NCI-H2227 (cell line): Measurements from ENCODE around the gene PLA2G10.
"Not testable (repeated sequence)": the region's sequence is repeated elsewhere in the genome, so short reads cannot be mapped to it uniquely, and the experiment has no call there.

ENCODE experiments used
- DNase-seq: peaks from one replicate; lab custom pipeline; 2025; ENCODE audit not compliant: unreplicated experiment; lab: John Stamatoyannopoulos, UW

The PLA2G10 gene

DNA sequence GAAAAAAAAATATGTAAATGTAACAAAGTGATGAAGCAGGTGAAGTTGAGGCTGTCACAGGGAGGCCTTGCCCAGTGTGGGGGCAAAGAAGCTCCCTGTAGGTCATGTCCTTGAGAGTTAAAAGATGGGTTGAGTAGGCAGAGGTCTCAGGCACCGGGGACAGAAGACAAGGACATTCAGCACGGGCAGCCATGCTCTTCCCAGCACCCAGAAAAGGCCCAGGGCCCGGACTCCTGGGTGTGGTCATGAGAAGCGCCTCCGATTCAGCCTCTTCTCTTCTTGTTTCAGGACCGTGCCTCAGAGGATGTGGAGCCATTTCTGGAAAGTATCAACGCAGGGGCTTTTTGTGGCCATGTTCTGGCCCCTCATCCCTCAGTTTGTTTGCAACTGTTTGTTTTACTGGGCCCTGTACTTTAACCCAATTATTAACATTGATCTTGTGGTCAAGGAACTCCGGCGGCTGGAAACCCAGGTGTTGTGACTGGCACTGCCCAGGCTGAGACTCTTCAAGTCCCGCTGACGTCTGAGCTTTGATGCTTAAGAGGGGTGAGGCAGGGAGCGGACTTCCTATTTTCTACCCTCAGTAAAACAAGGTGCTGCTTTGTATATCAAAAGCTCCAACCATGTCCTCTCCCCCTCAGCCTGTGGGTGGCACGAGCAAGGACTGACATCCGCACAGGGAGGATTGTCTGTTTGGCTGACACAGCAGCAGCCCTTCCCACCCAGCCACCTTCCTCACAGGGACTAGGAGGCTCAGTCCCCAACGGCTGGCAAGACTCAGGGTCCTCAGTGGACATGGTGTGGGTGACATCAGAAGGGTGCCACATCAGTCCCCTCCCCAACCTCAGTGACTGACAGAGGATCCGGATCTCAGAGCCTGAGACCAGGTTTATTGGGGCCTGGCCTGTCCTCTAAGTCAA is 26.5 kb downstream of the PLA2G10 start:
- no peak for DNase-seq

GRCh38 chr16:14658063-14658462 is 36.0 kb downstream of the PLA2G10 start:
- DNase-seq, result no peak

GRCh38 chr16:14652726-14653125 is 41.4 kb downstream of the PLA2G10 start:
- no peak for DNase-seq

DNA sequence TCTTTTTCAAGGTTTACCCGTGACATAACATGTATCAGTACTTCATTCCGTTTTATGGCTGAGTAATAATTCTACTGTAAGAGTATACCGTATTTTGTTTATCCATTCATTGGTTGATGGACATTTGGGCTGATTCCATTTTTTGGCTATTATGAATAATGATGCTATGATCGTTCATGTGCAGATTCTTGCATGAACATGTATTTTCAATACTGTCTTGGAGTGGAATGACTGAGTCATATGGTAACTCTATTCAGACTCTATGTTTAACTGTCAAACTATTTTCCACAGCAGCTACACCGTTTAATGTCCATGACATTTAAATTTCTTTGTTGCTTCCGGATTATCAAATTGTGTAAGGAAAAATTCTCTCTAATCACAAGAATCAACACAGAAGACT is 43.5 kb downstream of the PLA2G10 start:
- no peak for DNase-seq

DNA sequence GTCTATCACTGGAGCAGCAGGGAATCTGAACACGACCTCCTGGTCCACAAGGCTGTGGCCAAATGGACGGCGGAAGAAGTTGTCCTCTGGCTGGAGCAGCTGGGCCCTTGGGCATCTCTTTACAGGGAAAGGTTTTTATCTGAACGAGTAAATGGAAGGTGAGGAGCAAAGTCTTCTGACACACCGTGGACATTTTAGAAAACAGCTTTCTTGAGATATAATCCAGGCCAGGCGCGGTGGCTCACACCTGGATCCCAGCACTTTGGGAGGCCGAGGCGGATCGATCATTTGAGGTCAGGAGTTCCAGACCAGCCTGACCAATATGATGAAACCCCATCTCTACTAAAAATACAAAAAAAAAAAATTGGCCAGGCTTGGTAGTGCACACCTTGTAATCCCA is 44.3 kb downstream of the PLA2G10 start:
- DNase-seq, result no peak

DNA sequence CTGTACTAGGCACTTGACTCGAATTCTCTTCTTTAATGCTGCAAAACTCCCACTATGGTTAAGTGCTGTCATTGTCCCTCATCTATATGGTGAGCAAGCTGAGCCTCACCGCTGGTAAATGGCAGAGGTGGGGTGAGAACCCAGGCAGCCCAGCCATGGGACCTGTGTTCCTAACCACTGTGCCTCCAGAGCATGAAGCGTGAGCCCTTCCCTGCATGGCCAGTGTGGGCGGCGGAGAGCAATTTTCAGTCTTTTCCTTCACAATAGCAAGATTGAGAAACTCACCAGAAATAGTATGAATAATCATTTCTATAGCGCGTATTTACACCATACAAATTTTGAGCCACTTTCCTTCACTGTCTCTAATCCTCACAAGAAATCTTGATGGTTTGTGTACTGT is 52.2 kb downstream of the PLA2G10 start:
- DNase-seq, result no peak

DNA sequence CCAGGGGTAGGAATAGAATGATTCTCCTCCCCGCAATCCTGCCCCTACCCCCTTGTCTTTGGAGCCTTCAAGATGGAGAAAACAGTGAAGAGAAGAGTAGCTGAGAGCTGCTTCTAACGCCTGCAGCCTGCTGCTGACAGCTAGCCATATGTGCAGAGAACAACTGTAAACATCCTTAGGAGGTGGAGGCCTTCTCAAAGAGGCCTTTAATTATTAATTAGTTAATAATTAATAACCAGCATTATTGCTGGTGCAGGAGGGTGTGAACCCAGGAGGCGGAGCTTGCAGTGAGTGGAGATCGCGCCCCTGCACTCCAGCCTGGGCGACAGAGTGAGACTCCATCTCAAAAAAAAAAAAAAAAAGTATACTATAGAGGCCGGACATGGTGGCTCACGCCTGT is 52.9 kb downstream of the PLA2G10 start:
- no peak for DNase-seq

DNA sequence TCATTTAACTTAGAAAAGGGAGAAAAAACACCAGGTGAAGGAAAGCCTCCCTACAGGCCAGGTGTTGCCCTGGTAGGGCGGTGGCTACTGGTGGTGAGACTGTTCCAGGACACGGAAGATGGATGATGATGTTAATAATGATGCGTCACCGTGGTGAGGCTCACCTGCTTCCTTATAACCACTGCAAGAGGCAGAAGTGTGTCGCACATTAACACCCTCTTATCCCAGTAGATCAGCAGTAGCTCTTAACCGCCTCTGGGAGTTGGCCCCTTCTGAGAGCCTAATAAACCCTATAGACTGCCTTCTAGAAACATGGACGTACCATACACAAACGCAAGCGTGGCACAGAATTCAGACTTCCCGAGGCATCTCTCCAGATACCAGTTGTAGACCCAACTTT is 53.6 kb downstream of the PLA2G10 start:
- no peak for DNase-seq

DNA sequence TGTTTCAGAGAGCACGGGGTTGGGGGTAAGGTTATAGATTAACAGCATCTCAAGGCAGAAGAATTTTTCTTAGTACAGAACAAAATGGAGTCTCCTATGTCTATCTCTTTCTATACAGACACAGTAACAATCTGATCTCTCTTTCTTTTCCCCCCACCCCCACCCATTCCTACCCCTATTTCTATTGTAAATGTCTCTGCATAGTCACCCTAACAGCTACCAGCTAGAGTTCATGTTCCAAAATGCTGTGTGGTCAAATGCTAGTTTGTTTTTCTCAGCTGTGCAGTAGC is 57.2 kb downstream of the PLA2G10 start:
- DNase-seq, result not testable (repeated sequence)

DNA sequence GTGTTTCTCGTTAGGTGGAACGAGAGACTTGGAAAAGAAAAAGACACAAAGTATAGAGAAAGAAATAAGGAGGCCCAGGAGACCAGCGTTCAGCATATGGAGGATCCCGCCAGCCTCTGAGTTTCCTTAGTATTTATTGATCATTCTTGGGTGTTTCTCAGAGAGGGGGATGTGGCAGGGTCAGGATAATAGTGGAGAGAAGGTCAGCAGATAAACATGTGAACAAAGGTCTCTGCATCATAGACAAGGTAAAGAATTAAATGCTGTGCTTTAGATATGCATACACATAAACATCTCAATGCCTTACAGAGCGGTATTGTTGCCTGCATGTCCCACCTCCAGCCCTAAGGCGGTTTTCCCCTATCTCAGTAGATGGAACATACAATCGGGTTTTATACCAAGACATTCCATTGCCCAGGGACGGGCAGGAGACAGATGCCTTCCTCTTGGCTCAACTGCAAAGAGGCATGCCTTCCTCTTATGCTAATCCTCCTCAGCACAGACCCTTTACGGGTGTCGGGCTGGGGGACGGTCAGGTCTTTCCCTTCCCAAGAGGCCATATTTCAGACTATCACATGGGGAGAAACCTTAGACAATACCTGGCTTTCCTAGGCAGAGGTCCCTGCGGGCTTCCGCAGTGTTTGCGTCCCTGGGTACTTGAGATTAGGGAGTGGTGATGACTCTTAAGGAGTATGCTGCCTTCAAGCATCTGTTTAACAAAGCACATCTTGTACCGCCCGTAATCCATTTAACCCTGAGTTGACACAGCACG is 57.7 kb downstream of the PLA2G10 start:
- not testable (repeated sequence) for DNase-seq

DNA sequence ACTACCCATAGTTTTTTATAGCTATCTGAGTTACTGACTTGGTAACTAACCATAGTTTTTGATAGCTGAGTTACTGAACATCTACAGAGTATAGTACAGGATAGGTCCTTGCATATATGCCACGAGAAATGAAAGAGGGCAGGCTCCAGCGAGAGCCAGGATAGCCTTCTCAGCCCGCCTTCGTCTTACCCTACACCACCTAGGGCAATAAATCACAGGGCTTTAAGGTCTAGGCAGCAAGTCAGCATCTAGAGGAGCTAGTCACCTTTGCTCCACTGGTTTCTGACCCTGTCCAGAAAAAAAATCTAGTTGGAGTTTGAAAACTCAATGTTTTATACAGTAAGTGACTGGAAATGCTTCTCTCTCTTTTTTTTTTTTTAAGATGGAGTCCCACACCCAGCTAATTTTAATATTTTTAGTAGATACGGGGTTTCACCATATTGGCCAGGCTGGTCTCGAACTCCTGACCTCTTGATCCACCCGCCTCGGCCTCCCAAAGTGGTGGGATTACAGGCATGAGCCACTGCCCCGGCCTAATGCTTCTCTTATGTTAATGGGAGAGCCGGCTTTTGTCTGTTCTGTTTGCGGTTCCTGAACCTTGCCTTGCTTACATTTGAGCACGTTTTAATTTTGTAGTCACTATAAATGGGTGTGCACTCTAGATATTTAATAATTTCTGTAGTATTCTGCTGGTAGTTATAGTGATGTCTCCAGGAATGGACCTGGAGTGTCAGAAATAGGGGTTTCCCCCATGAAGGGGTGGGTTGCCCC is 58.5 kb downstream of the PLA2G10 start:
- DNase-seq, result no peak

- no peak for DNase-seq
These were observed 59.8 kb downstream of the PLA2G10 start for GRCh38 chr16:14634389-14634725.

GRCh38 chr16:14632693-14633569 is 61.2 kb downstream of the PLA2G10 start, which contains the start of gene BFAR:
BFAR (plus strand) TSS chr16:14632951; CDS start chr16:14644347, 11,396 bp downstream.
- DNase-seq, result peak; percentile 98

DNA sequence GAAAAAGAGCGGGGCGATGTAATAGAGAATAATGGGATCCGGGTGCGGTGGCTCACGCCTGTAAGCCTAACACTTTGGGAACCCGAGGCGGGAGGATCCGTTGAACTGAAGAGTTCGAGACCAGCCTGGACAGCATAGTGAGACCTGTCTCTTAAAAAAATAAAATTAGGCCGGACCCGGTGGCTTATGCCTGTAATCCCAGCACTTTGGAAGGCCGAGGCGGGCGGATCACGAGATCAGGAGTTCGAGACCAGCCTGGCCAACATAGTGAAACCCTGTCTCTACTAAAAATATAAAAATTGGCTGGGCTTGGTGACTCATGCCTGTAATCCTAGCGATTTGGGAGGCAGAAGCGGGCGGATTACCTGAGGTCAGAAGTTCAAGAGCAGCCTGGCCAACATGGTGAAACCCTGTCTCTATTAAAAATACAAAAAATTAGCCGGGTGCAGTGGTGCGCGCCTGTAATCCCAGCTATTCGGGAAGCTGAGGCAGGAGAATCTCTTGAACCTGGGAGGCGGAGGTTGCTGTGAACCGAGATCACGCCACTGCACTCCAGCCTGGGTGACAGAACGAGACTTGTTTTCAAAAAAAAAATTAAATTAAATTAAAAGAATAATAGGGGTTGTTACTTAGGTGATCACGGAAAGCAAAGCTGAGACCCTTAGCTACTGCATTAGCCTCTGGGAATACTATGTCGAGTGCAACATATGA is 63.3 kb downstream of the PLA2G10 start:
- not testable (repeated sequence) for DNase-seq

GRCh38 chr16:14629919-14630619 is 64.0 kb downstream of the PLA2G10 start, which contains the start of gene PARN:
PARN (minus strand) TSS chr16:14630260; CDS start chr16:14630125, 135 bp downstream.
- DNase-seq, result peak; percentile 98

GRCh38 chr16:14629612-14629918 is 64.5 kb downstream of the PLA2G10 start:
- DNase-seq, result peak; percentile 52

DNA sequence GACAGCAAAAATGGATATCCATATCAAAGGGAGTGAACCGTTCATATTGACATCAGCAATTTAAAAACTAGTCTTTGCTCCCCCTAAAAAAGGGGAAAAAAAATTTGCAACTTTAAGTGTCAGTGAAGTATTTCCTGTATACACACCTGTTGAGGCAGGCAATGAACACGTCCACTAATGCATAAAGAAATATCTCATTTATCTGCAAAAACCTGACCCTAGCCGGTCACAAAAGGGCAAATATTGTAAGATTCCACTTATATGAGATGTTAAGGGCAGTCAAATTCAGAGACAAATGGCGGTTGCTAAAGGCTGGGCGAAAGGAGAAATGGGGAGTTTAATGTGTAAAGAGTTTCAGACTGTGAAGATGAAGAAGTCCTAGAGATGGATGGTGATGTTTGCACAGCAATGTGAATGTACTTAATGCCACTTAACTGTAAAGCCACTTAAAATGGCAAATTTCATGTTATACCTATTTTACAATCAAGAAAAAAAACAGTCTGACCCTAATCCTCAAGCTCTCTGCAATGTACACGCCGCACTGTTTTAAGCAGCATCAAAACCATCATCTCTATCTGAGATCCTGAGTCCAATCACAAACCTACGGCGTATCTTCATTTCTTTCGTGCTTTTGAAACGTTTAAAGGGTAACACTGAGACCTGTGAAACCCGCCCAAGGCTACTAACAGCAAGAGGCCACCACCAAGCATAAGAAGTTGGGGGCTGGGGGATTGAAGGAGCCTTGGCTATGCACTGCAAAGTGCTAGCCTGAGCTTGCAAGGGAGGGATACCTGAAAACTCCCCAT is 65.1 kb downstream of the PLA2G10 start:
- DNase-seq, result no peak

DNA sequence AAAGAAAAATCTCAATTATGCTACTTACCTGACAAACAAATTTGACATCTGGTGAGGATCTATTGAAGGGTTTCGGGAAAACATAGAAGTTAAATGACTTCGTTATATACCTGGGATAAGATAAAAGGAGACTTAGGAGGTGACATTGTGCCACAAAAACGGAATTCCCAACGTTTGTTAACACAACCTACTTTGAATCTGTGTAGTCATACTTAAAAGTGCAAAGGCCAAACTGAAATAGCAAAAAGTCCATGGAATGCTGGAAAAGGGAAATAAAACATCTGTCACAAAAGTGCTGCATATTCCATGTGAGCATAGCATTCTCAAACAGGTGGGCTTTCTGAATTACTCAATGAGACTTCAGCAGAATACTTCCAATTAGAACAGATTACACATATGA is 67.0 kb downstream of the PLA2G10 start:
- no peak for DNase-seq
